Measurements from ENCODE around the gene MALL. TPM values are rescaled to one million over a fixed set of nuclear protein-coding genes. Genes with fewer than 3 reads are reported as not detected.
"Not testable (repeated sequence)": the region's sequence is repeated elsewhere in the genome, so short reads cannot be mapped to it uniquely, and the experiment has no call there.

The MALL gene
- total and polyA plus RNA-seq, 2 of the 8 experiments (the other 6 are each of a cell fraction or from before 2014, with no cell fraction given), result 3.9 to 8.0 TPM

DNA sequence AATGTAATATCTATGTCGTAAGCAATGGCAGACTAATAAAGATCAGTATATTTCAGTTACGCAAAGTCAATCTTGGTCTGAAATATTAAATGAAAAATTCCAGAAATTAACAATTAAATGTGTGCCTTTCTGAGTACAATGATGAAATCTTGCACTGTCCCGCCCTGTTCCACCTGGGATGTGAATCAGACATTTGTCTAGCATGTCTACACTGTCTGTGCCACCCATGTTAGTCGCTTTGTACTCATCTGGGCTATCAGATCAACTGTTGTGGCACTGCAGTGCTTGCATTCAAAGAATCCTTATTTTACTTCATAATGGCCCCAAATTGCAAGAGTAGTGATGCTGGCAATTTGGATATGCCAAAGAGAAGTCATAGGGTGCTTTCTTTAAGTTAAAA, 25.5 kb downstream of the MALL start:
- no CpG with 5 or more reads among the region's 4 CpGs for WGBS, 2 experiments (ENCODE audit: extremely low coverage in 1 of 2, insufficient coverage in 1 of 2, insufficient read length in 1 of 2, insufficient replicate concordance in 2 of 2, low coverage in 1 of 2, low lambda C conversion rate in 2 of 2, missing lambda C conversion rate in 1 of 2)
- H3K14ac ChIP-seq (ENCODE audit: insufficient read length); H4K91ac ChIP-seq (replicated peaks; ENCODE audit: insufficient read length, low read length); H3K9me3 ChIP-seq (ENCODE audit: insufficient read depth in 2 of 2, low read depth in 1 of 2, low read length in 1 of 2); H2BK20ac ChIP-seq (ENCODE audit: low read length); H3K27me3 ChIP-seq (replicated peaks in 1 of 4; ENCODE audit: control insufficient read depth in 3 of 4, extremely low read depth in 1 of 4, insufficient read depth in 3 of 4, low read length in 3 of 4); H2BK15ac ChIP-seq (ENCODE audit: low read length); H3K79me1 ChIP-seq (ENCODE audit: low read depth, low read length); H2BK12ac ChIP-seq (ENCODE audit: low read depth, low read length); H4K8ac ChIP-seq (ENCODE audit: extremely low read depth, insufficient read depth, low read length); H4K5ac ChIP-seq (ENCODE audit: insufficient read length, low read depth, low read length); H2AK5ac ChIP-seq (ENCODE audit: low read depth, low read length); POLR2A ChIA-PET (ENCODE audit: partially characterized antibody); DNase-seq (ENCODE audit: low read depth in 1 of 2, low spot score in 2 of 2); H3K23ac ChIP-seq (ENCODE audit: insufficient read length); H3K4me3 ChIP-seq (ENCODE audit: extremely low read depth in 1 of 4, insufficient read depth in 2 of 4, low read depth in 3 of 4, low read length in 4 of 4); H3K36me3 ChIP-seq (ENCODE audit: control insufficient read depth in 2 of 4, insufficient read depth in 4 of 4, low read length in 3 of 4); H2BK120ac ChIP-seq (replicated peaks; ENCODE audit: low read depth, low read length); H3K56ac ChIP-seq (replicated peaks; ENCODE audit: insufficient read length, low read depth, low read length); H3K18ac ChIP-seq (ENCODE audit: extremely low read depth, low read length); H3K23me2 ChIP-seq (ENCODE audit: low read depth, low read length); H3K4me2 ChIP-seq (ENCODE audit: insufficient read depth in 1 of 2, low read depth in 2 of 2, low read length in 2 of 2); H3K79me2 ChIP-seq (ENCODE audit: control insufficient read depth in 1 of 2, insufficient read depth in 2 of 2, low read length in 2 of 2); H3K4me1 ChIP-seq (replicated peaks in 1 of 4; ENCODE audit: control insufficient read depth in 3 of 4, insufficient read depth in 4 of 4, low read length in 3 of 4); FAIRE-seq; H4K20me1 ChIP-seq (replicated peaks in 1 of 2; ENCODE audit: control insufficient read depth in 1 of 2, insufficient read depth in 2 of 2, low read length in 2 of 2); H3K9ac ChIP-seq (replicated peaks in 1 of 4; ENCODE audit: extremely low read depth in 1 of 4, low read depth in 3 of 4, low read length in 3 of 4); H2BK5ac ChIP-seq (ENCODE audit: low read depth, low read length); CTCF ChIA-PET (ENCODE audit: partially characterized antibody); H3K27ac ChIP-seq (ENCODE audit: low read depth, low read length); H2AFZ ChIP-seq (ENCODE audit: low read length); H3K4ac ChIP-seq (replicated peaks; ENCODE audit: insufficient read length, low read depth, low read length): not testable (repeated sequence)

GRCh38 chr2:110083757-110084156, 31.9 kb downstream of the MALL start:
- H3K23ac ChIP-seq (ENCODE audit: insufficient read length); CTCF ChIA-PET (ENCODE audit: partially characterized antibody); H3K4me1 ChIP-seq (replicated peaks in 1 of 4; ENCODE audit: control insufficient read depth in 3 of 4, insufficient read depth in 4 of 4, low read length in 3 of 4); H4K91ac ChIP-seq (replicated peaks; ENCODE audit: insufficient read length, low read length); H3K9ac ChIP-seq (replicated peaks in 1 of 4; ENCODE audit: extremely low read depth in 1 of 4, low read depth in 3 of 4, low read length in 3 of 4); H3K79me1 ChIP-seq (ENCODE audit: low read depth, low read length); H4K8ac ChIP-seq (ENCODE audit: extremely low read depth, insufficient read depth, low read length); H3K23me2 ChIP-seq (ENCODE audit: low read depth, low read length); POLR2A ChIA-PET (ENCODE audit: partially characterized antibody); H2BK15ac ChIP-seq (ENCODE audit: low read length); H4K20me1 ChIP-seq (replicated peaks in 1 of 2; ENCODE audit: control insufficient read depth in 1 of 2, insufficient read depth in 2 of 2, low read length in 2 of 2); H2BK5ac ChIP-seq (ENCODE audit: low read depth, low read length); H3K4me3 ChIP-seq (ENCODE audit: extremely low read depth in 1 of 4, insufficient read depth in 2 of 4, low read depth in 3 of 4, low read length in 4 of 4); H3K18ac ChIP-seq (ENCODE audit: extremely low read depth, low read length); H3K56ac ChIP-seq (replicated peaks; ENCODE audit: insufficient read length, low read depth, low read length); H3K4me2 ChIP-seq (ENCODE audit: insufficient read depth in 1 of 2, low read depth in 2 of 2, low read length in 2 of 2); H3K4ac ChIP-seq (replicated peaks; ENCODE audit: insufficient read length, low read depth, low read length); H2BK12ac ChIP-seq (ENCODE audit: low read depth, low read length); H2AK5ac ChIP-seq (ENCODE audit: low read depth, low read length); H3K14ac ChIP-seq (ENCODE audit: insufficient read length); H2BK120ac ChIP-seq (replicated peaks; ENCODE audit: low read depth, low read length); DNase-seq (ENCODE audit: low read depth in 1 of 2, low spot score in 2 of 2); FAIRE-seq; H2BK20ac ChIP-seq (ENCODE audit: low read length); H3K27ac ChIP-seq (ENCODE audit: low read depth, low read length); H3K36me3 ChIP-seq (ENCODE audit: control insufficient read depth in 2 of 4, insufficient read depth in 4 of 4, low read length in 3 of 4); H3K79me2 ChIP-seq (ENCODE audit: control insufficient read depth in 1 of 2, insufficient read depth in 2 of 2, low read length in 2 of 2); H2AFZ ChIP-seq (ENCODE audit: low read length); H3K9me3 ChIP-seq (ENCODE audit: insufficient read depth in 2 of 2, low read depth in 1 of 2, low read length in 1 of 2); H3K27me3 ChIP-seq (replicated peaks in 1 of 4; ENCODE audit: control insufficient read depth in 3 of 4, extremely low read depth in 1 of 4, insufficient read depth in 3 of 4, low read length in 3 of 4); H4K5ac ChIP-seq (ENCODE audit: insufficient read length, low read depth, low read length): not testable (repeated sequence)
- no CpG with 5 or more reads among the region's 2 CpGs for WGBS, 2 experiments (ENCODE audit: extremely low coverage in 1 of 2, insufficient coverage in 1 of 2, insufficient read length in 1 of 2, insufficient replicate concordance in 2 of 2, low coverage in 1 of 2, low lambda C conversion rate in 2 of 2, missing lambda C conversion rate in 1 of 2)
